AML-193 (cell line): ENCODE data around the gene GANAB.
A peak's percentile ranks its signal among the peaks of the same experiment; 100 is the strongest.
"Not testable (repeated sequence)": the region's sequence is repeated elsewhere in the genome, so short reads cannot be mapped to it uniquely, and the experiment has no call there.

Source experiments
- DNase-seq, 2 experiments: peaks; one replicate each; lab custom pipeline; 2025; lab: John Stamatoyannopoulos, UW

Gene GANAB

DNA sequence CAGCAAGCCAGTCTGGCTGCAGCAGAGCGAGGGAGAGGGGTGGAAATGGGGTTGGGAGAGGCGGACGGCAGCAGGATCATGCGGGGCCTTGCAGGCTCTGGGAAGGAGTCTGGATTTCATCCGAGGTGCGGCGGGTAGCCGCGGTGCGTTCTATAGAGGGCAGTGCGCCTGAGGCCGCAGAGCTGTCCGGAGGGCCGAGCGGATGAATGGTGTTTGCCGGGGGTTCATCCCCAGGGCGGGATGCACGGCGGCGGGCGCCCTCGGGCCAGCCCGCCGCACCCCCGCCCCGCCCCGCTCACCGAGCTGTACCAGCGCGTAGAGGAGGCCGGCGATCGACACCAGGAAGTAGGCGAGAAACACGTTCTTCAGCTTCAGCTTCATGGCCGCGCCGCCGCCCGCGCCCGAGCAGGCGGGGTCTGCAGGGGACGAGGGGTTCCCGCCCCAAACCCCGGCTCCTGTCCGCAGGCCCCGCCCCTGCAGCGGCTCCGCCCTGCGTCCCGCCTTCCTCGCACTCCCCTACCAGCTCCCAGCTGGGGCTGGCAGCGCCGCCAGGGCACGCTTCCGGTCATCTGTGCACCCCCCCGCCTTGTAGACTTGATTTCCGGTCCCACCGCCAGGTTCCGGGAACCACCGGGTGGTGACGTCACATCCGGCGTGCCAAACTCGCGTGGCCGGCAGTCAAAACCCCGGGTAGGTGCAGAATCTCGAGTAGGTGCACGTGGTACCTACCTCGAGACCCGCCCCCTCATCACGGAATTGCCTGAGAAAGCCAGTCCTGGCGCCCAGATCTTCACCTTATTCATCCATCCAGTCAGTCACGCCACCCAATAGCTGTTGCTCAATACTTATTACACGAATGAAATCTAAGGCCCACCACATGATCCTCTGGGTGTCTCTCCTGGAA is 24.6 kb downstream of the GANAB start, which contains the start of gene B3GAT3:
B3GAT3 (minus strand) TSS at position 420 of the 904 bp plus-strand sequence; CDS start at position 381, 39 bp downstream.
- peak; percentile 94 for DNase-seq

DNA sequence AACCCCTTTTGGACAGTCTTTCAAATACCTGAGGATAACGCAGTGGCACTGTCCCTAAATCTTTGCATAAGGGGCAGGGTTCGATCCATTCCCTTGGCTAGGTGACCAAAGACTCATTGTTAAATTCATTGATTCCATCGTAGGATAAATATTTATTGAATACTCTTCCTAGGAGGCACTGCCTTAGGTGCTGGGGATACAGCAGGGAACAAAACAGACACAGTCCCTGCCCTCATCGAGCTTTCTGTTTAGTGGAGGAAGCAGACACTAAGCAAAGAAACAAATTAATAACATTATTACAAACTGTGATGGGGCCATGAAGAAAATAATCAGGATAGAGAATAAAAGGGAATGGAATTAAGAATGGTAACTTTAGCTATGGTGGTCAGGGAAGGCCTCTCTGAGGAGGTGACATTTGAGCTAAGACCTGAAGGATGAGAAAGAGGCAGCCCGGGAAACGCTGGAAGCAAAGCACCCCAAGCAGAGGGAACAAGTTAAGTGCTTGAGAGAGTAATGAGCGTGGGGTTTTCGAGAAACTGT is 25.3 kb downstream of the GANAB start:
- DNase-seq: no peak

DNA sequence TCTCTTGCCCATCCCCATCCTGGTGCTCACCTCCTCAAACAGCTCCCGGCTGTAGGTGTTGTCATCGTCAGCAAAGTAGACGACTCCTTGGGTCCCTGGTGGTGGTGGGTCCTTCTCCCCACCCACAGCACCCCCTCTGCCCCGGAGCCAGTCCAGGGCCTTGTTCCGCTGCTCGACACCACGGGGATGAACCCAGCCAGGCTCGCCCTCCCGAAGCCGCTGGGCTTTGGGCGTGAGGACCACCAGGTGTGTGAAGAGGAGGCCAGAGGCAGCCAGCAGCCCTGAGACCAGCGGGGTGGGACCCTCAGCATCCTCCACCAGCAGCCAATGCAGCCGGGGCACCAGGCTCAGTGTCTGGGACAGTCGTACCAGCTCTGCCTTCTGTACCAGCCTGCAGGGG is 29.5 kb downstream of the GANAB start:
- DNase-seq: not testable (repeated sequence)

DNA sequence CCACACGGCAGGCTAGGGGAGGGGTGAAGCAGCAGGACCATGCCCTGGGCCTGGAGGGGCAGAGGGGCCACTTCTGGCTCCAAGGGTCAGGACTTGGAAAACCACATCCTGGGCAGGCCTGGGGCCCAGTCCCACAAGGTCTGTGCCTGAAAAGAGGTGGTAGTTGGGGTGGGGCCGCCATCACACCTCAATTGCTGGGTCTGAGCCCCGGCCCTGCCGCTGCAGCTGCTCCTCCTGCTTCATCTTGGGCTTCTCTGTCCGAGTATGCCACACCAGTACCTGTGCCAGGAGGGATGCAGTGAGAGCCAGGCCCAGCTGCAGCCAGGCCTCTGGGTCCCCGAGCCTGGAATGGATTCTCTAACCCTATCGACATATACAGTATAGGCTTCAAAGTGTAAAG is 30.9 kb downstream of the GANAB start:
- no peak for DNase-seq

DNA sequence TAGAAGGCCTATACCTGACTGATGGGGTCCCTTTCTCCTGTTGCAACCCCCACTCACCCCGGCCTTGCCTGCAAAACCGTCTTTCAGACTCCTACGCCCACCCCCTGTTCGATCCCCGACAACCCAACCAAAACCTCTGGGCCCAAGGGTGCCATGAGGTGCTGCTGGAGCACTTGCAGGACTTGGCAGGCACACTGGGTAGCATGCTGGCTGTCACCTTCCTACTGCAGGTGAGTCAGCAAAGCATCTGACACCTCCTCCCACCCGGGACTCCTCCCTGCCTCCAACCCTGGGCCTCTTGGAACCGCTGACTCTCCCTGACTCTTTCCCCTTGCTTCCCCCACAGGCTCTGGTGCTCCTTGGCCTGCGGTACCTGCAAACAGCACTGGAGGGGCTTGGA is 32.1 kb downstream of the GANAB start:
- DNase-seq: no peak

DNA sequence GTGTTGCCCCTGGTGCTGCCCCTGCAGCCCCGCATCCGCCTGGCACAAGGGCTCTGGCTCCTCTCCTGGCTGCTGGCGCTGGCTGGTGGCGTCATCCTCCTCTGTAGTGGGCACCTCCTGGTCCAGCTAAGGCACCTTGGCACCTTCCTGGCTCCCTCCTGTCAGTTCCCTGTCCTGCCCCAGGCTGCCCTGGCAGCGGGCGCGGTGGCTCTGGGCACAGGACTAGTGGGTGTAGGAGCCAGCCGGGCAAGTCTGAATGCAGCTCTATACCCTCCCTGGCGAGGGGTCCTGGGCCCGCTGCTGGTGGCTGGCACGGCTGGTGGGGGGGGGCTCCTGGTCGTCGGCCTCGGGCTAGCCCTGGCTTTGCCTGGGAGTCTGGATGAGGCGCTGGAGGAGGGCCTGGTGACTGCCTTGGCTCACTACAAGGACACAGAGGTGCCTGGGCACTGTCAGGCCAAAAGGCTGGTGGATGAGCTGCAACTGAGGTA is 33.1 kb downstream of the GANAB start:
- DNase-seq: no peak

DNA sequence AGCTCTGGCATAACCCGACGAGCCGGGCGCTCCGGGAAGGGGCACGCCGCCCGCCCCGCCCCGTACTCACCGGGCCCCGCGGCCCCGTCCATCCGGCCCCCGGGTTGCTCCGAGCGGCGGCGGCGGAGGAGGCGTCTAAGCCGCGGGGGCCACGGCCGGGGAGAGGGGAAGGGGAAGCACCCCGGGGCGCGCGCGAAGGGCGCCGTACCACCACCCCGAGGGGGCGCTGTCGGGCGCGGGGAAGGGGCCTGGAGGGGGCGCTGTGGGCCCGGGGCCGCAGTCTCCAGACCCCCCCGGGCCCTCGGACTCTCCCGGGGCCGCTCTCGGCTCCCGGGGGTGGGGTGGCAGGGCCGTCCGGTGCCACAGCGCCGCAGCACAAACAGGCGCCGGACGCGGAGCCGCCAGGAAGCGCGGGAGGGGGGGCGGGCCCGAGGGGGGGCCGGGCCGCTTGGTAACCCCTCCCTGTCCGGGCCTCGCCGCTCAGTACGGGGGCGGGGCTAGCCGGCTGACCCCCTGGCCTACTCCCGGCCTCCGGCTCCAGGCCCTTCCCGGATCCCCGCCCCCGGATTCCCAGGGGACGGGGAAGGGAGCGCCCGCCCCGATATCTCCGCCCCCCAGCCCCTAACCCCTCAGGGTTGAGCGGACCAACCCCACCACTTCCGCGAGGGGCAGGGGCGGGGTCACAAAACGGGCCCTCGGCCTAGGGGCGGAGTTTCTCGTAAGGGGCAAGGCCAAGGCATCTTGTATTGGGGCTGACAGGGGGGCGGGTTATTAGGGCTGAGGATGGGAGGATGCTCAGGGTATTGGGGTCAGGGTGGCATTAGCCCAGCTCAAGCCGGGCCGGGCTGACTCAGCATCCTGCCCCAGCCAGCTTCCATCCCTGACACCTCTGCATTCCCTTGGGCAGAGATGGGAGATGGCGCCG is 33.8 kb downstream of the GANAB start, which contains the start of the genes EML3 and ROM1:
EML3 (minus strand) TSS at position 410 of the 925 bp plus-strand sequence; CDS start at position 92, 318 bp downstream.
ROM1 (plus strand) TSS at position 892 of the 925 bp plus-strand sequence; CDS start at position 917, 25 bp downstream.
- peak; percentile 63 to 73 for DNase-seq

DNA sequence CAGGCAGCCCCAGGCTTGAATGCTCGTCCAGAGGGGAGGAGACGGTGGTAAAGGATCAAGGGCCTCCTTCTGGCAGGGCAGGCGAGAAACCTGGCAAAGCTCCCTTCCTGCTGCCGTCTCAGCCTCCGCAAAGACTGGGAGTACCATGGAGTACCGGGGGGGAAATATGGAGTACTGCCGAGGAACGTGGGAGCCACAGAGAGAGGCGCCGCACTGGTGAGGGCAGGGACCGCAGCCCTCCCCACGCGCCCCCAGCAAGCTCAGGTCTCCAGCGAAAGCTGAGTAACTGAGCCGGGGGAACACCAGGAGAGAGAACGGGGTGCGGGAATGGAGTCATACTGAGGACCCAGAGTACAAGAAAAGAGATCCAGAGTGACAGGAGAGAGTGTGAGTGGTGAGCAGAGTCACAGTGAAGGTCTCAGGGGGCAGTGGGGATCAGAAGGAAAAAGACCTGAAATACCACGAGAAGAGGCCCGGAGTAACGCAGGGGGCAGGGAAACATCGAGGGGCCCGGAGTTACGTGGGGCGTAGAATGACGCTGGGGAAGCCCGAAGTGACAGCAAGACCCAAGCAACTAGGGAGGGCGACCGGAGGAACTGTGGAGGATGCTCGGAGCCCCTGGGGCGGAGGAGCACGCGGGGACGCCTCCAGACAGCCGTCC is 34.6 kb downstream of the GANAB start:
- DNase-seq: peak; percentile 34 to 36

DNA sequence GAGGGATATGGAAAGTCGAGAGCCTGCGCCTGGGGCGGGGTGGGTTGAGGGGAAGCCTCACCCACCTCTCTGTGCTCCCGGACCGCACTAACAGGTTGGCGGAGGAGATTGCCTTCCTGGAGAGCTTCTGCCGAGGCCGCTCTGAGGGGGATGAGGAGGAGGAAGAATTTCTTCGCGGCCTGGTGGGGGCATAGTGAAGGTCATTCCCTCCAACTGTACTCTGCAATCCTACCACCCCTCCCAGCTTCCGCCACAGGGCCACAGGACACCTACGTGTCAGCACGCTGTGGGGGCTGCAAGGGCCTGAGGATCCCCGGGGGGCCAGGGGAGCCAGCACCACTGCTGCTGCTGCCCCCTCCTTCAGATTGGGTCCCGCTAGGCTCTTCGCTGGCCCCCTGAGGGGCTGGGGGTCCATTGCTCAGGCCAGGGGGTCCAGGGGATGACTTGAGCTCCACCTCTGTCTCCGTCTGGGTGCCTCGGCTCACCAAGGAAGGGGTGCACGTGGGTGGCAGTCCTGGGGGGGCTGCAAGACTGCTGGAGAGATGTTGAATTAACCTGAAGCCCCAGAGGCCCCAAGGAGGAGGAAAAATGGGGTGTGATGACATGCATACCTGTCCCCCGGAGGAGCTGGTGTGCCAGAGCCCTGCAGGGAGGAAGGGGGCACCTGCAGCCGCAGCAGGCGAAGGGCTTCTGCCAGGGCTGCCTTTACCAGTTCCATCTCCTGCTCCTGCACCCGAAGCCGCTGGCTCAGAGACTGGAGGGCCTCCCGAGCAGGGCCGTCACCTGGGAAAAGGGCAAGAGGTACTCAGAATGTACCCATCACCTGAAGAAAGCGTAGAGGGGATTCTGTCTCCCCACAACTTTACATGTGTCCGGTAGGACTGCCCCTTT is 35.4 kb downstream of the GANAB start:
- DNase-seq: no peak

DNA sequence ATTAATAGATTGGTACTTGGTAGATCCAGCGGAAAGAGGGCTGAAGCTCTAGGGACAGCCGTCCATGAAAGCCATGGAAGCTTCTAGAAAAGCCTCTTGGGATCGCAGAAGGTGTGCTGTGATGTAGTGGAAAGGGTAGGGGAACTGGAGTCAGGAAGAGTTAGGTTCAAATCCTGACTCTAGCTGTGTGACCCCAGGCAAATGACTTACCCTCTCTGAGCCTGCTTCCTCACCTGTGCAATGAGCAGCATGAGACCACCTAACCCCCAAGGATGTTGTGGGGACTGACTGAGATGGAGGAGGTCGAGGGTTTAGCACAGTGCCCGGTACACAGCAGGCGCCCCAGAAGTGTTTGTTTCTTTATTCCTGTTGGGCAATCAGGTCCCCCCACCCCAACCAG is 36.0 kb downstream of the GANAB start:
- DNase-seq: no peak

DNA sequence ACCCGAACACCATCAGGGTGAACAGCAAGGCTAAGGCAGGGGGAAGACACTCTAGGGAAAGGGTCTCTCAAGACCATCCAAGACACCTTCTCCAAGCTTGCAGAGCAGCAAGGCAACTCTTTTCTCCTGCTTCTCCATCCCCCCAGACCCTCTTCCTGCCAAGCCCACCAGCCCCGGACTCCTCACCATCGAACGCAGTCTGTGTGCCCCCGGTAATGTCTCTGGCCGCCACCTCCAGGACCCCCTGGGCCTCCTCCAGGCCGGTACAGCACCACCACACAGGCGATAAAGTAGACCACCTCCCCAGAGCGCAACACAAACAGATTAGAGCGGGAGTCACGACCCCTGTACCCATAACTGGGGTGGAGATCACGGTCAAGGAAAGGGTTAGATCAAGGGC is 37.6 kb downstream of the GANAB start:
- DNase-seq: no peak

DNA sequence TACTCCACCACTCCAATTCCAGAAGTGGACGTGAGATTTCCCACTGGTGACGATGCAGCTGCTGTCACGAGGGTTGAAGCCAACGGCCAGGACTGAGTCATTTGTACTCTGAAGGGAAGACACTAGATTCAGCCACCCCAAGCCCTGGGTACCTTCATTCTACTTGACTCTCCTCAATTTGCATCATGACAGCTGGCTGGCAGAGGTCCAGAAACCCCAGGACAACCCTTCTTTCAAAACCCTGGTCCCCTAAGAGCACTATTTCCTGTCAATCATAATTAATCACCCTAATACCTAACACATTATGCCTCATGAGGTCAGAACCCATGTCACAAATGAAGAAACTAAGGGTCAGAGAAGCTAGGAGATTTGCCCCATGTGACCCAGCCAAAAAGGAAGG is 38.7 kb downstream of the GANAB start:
- DNase-seq: no peak

DNA sequence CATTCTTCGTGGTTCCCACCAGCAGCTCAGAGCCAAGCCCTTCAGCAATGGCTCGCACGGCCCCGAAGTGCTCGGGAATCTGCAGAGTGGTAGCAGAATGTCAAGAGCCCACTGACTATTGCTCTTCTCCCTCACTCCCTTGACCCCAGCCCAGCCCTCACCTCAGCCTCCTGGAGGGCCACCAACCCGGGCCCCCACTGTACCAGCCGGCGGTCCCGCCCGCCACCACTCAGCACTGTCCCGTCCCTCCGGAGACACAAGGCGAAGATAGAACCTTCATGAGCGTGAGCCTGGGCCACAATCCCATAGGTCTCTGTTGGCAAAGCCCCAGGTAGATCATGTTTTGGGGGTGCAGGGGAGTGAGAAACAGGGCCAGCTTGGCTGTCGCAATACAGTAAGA is 40.5 kb downstream of the GANAB start:
- DNase-seq: no peak

DNA sequence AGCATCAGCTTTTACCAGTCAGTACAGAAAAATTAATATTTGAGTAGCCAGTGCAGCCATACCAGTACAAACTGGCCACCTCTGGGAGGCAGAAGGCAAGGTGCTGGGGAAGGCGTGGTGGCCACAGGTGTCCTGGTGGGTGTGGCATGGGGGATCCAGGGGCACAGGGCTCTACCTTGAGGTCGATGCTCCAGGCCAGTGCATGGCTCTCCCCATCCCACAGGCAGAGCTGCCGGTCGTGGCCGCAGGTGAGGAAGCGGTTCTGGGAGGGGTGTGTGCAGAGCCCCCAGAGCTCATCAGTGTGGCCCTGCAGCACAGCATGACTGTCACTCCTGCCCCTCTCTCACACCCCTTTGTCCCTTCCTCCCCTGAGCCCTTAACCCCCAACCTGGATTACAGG is 40.9 kb downstream of the GANAB start:
- no peak for DNase-seq

DNA sequence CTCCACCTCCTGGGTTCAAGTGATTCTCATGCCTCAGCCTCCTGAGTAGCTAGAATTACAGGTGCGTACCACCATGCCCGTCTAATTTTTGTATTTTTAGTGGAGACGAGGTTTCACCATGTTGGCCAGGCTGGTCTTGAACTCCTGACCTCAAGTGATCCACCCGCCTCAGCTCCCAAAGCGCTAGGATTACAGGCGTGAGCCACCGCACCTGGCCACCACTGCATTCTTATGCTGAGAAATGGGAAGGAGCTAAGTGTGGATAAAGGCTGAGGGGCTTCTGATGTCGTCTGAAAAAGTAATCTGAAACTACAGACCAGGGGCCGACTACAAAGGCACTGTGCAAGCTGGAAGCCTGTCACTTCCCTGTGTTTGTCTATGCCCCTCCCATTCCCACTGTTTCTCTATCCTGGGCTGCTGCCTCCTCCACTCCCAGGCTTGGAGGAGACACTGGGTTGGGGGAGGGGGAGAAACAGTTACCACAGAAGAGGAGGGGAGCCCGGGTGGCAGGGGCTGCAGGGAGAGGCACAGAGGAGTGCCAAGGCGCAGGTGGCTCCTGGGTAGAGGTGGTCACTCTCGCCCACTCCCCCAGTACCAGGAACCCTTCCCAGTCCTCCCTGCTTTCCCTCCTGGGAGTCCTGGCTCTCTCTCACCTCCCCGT is 41.8 kb downstream of the GANAB start:
- no peak for DNase-seq

DNA sequence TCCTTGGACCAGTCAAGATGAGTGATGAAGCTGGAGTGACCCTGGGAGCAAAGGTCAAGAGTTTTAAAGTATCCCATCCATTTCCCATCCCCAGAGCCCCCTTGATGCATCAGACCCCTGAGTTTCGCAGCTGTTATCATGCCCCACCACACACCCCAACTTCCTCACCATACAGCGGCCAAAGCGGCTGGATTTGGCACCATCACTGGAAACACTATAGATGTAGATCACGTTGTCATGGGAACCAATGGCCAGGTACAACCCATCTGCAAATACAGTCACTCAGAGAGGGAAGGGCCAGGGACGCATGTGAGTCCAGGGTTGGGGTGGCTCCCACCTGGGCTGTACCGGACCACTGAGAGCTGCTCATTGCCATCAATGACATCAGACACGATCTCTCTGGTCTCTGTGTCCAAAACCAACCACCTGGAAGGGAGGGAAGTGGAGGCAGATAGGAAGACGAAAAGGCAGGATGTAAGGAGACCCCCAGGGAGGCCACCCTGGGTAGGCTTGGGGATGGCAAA is 42.6 kb downstream of the GANAB start:
- DNase-seq: no peak

DNA sequence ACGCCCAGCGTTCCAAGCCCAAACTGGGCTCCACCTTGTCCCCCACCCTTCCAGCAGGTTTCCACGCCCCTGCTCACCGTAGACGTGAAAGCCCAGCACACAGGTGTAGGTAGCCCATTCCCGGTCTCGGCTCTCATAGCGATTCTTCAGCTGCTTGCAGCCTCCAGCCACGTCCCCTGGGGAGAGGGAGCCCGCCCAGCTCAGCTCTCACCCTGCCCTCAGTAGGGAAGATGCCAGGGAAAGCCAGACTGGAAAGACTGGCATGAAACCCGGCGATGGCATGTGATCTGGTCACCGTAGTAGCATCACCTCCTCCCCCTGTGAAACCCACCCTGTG is 43.4 kb downstream of the GANAB start:
- DNase-seq: no peak

DNA sequence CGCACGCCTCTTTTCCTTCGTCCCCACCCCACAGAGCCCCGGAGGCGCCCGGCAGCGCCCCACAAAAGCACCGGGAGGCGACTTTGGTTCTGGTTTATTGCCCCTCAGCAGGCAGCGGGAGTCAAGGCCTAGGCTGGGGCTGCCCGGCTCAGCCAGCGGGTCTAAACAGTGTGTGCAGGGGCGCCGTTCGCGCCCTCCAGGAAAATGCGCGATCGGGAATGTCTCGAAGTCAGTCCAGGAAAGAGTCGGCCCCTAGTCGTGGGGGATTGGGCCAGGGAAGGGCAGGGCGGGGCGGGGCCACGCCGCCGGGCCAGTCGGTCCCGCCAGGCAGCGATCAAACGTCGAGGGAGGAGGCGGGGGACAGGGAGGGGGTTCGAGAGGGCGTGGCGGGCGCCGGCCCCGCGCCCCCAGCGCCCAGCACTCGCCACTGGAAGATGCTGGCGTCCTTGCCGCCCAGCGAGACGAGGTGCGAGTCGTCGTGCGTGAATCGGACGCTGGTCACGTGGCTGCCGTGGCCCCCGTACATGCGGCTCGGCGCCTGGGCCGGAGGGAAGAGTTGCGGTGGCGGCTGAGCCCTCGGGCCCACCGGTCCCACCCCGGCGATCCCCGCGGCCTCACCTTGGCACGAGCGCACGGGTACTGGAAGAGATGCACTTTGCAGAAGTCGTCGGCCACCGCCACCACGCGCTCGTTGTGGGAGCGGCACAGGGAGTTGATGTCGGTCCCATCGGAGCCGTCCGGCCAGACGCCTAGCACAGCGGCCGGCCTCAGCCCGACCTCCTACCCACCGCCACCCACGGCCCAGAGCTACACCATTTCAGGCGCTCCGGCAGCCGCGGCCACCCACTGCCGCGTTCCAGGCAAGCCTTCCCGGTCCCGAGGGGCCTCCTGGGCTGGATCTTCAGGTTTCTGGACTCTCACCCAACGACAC is 44.0 kb downstream of the GANAB start:
- DNase-seq: no peak
